SK-N-MC (cell line): ENCODE data around the gene IFNL4.

ENCODE experiments used
- EZH2 ChIP-seq: fragments of 200-600 bp; sonication (generic); IDR thresholded peaks from one replicate; pipeline ENCODE4 v1.6.1; 2017; ENCODE audit warnings: antibody characterized with exemption
- FOXP2 ChIP-seq: optimal IDR thresholded peaks from 2 replicates; pipeline ENCODE3; 2011; ENCODE audit warnings: mild to moderate bottlenecking, moderate library complexity; ENCODE audit not compliant: insufficient read depth; ENCODE audit errors: extremely low read length, control extremely low read depth
- POLR2AphosphoS5 ChIP-seq: IDR thresholded peaks from 2 replicates; pipeline ENCODE4 v1.6.1; 2012; ENCODE audit warnings: mild to moderate bottlenecking, low read depth, low read length, borderline replicate concordance

GRCh38 chr19:39238209-39238608 is 10.4 kb downstream of the IFNL4 start:
- TF ChIP-seq EZH2 (no peak), POLR2AphosphoS5 (no peak), FOXP2 (no peak)
